Trophoblast cell (in vitro differentiated cells and primary cell): ENCODE results near the gene BCL2L1.
A peak's percentile ranks its signal among the peaks of the same experiment; 100 is the strongest.
"Not testable (repeated sequence)": the region's sequence is repeated elsewhere in the genome, so short reads cannot be mapped to it uniquely, and the experiment has no call there.

Source experiments
- DNase-seq, 2 donors: peaks; one replicate each; pipeline ENCODE4 v3.0.0-alpha.2; 2016
- H2AFZ ChIP-seq: 2 replicates; pipeline ENCODE4 v1.6.1; 2013; ENCODE audit warnings: low read length, moderate library complexity, mild to moderate bottlenecking; ENCODE audit not compliant: insufficient read depth, poor library complexity
- H2AK5ac ChIP-seq: 2 replicates; pipeline ENCODE4 v1.6.1; 2013; ENCODE audit warnings: mild to moderate bottlenecking, low read length
- H2BK120ac ChIP-seq: 2 replicates; pipeline ENCODE4 v1.6.1; 2013; ENCODE audit warnings: low read length, mild to moderate bottlenecking, moderate library complexity; ENCODE audit not compliant: insufficient read depth, poor library complexity
- H2BK12ac ChIP-seq: 2 replicates; pipeline ENCODE4 v1.6.1; 2013; ENCODE audit warnings: mild to moderate bottlenecking, low read length, moderate library complexity
- H2BK5ac ChIP-seq: 2 replicates; pipeline ENCODE4 v1.6.1; 2013; ENCODE audit warnings: low read length, low read depth, moderate library complexity, mild to moderate bottlenecking; ENCODE audit not compliant: poor library complexity
- H3K14ac ChIP-seq: 2 replicates; pipeline ENCODE4 v1.6.1; 2013; ENCODE audit warnings: mild to moderate bottlenecking, low read length
- H3K18ac ChIP-seq: 2 replicates; pipeline ENCODE4 v1.6.1; 2013; ENCODE audit warnings: mild to moderate bottlenecking, low read length
- H3K23ac ChIP-seq: 2 replicates; pipeline ENCODE4 v1.6.1; 2013; ENCODE audit warnings: low read length
- H3K27ac ChIP-seq: 2 replicates; pipeline ENCODE4 v1.5.1; 2013; ENCODE audit warnings: low read depth, mild to moderate bottlenecking, inconsistent platforms, low read length, moderate library complexity
- H3K27me3 ChIP-seq: 2 replicates; pipeline ENCODE4 v1.6.1; 2013; ENCODE audit warnings: inconsistent platforms, mild to moderate bottlenecking, low read length, moderate library complexity; ENCODE audit not compliant: insufficient read depth
- H3K36me3 ChIP-seq, 2 experiments: 1 replicate in 1 of 2; 2 replicates in 1 of 2; pipeline ENCODE4 v1.6.1; 2013; ENCODE audit warnings: low read length in 2 of 2, mild to moderate bottlenecking in 2 of 2, moderate library complexity in 1 of 2; ENCODE audit not compliant: insufficient read depth in 2 of 2, control insufficient read depth in 1 of 2
- H3K4ac ChIP-seq: 2 replicates; pipeline ENCODE4 v1.6.1; 2013; ENCODE audit warnings: low read depth, mild to moderate bottlenecking, low read length, moderate library complexity
- H3K4me1 ChIP-seq, 2 experiments: 1 replicate in 1 of 2; 2 replicates in 1 of 2; pipeline ENCODE4 v1.6.1; 2013; ENCODE audit warnings: low read length in 2 of 2, mild to moderate bottlenecking in 2 of 2, moderate library complexity in 1 of 2; ENCODE audit not compliant: insufficient read depth in 2 of 2, control insufficient read depth in 1 of 2
- H3K4me2 ChIP-seq: 2 replicates; pipeline ENCODE4 v1.6.1; 2013; ENCODE audit warnings: inconsistent platforms, mild to moderate bottlenecking, low read length, moderate library complexity
- H3K4me3 ChIP-seq: 2 replicates; pipeline ENCODE4 v1.5.1; 2013; ENCODE audit warnings: mild to moderate bottlenecking, low read depth, low read length, inconsistent platforms
- H3K79me1 ChIP-seq: one replicate; pipeline ENCODE4 v1.6.1; 2013; ENCODE audit warnings: low read length
- H3K79me2 ChIP-seq: 2 replicates; pipeline ENCODE4 v1.6.1; 2013; ENCODE audit warnings: low read length, mild to moderate bottlenecking; ENCODE audit not compliant: control insufficient read depth, insufficient read depth, poor library complexity
- H3K9ac ChIP-seq: 2 replicates; pipeline ENCODE4 v1.6.1; 2013; ENCODE audit warnings: mild to moderate bottlenecking, low read length
- H3K9me3 ChIP-seq: 2 replicates; pipeline ENCODE4 v1.6.1; 2013; ENCODE audit warnings: low read depth, mild to moderate bottlenecking, control low read depth, inconsistent platforms, low read length; ENCODE audit not compliant: insufficient read depth
- H4K12ac ChIP-seq: 2 replicates; pipeline ENCODE4 v1.6.1; 2013; ENCODE audit warnings: low read depth, mild to moderate bottlenecking, low read length, moderate library complexity
- H4K8ac ChIP-seq: 2 replicates; pipeline ENCODE4 v1.6.1; 2013; ENCODE audit warnings: low read depth, mild to moderate bottlenecking, low read length, moderate library complexity
- H4K91ac ChIP-seq: one replicate; pipeline ENCODE4 v1.6.1; 2013; ENCODE audit warnings: low read depth, mild to moderate bottlenecking, low read length, moderate library complexity
- WGBS: extraction: QIAGEN DNeasy Blood & Tissue Kit; methylation state at CpG from one replicate; pipeline ENCODE4 v1.1.7; 2013; ENCODE audit warnings: missing lambda C conversion rate; ENCODE audit not compliant: insufficient read length, insufficient coverage; ENCODE audit errors: extremely low coverage; 5-methylcytosine and 5-hydroxymethylcytosine counted together

Gene BCL2L1

DNA sequence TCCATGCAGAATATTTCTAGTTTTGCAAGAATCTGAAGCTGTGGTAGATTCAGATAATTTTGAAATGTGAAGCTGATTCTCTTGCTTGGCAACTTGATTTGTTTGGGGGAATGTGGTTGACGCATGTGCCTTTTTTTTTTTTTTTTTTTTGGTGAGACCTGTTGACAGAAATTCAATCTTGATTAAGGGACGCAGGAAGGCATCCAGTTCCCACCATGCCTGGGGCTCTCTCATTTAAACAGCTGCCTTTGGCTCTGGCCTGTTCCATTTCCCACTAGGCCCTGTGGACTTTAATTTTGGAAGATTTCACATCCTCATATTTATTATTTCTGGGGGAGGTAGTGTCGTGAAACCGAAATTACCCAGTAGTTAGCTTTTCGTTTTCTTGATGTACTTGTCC, 25.0 kb upstream of the BCL2L1 start:
- Histone ChIP-seq H3K79me2 (peaks cover 3% of the 10 kb centered on the region), H3K27ac (no peak overlapping the region), H2AK5ac (no peak overlapping the region), H3K14ac (no peak overlapping the region), H3K18ac (no peak overlapping the region), H3K4me1 (no peaks in the 10 kb centered on the region), H2BK12ac (no peak overlapping the region), H3K79me1 (no peaks in the 10 kb centered on the region), H3K23ac (no peak overlapping the region), H3K9me3 (no peaks in the 10 kb centered on the region), H3K36me3 (peaks cover 13 to 25% of the 10 kb centered on the region in 2 experiments), H4K12ac (no peak overlapping the region), H3K4me2 (no peak overlapping the region), H3K4ac (peak overlapping the region; percentile 9), H3K4me3 (no peak overlapping the region), H4K8ac (no peak overlapping the region), H4K91ac (no peak overlapping the region), H2BK5ac (no peak overlapping the region), H3K9ac (no peak overlapping the region), H2AFZ (no peak overlapping the region), H3K27me3 (no peaks in the 10 kb centered on the region), H2BK120ac (no peak overlapping the region)
- DNase-seq = no peak
- no CpG with 5 or more reads among the region's 5 CpGs for WGBS

GRCh38 chr20:31747028-31747427, 24.4 kb upstream of the BCL2L1 start:
- H3K9me3 ChIP-seq, H2BK12ac ChIP-seq, H3K4me2 ChIP-seq, H3K4me1 ChIP-seq, H3K9ac ChIP-seq, H4K12ac ChIP-seq, H3K23ac ChIP-seq, H3K14ac ChIP-seq, H3K79me1 ChIP-seq, H3K27ac ChIP-seq, H3K27me3 ChIP-seq, H2BK5ac ChIP-seq, H3K4ac ChIP-seq, H3K18ac ChIP-seq, H4K91ac ChIP-seq, H2AFZ ChIP-seq, H3K4me3 ChIP-seq, H2BK120ac ChIP-seq, H3K79me2 ChIP-seq, H4K8ac ChIP-seq, H2AK5ac ChIP-seq, DNase-seq: not testable (repeated sequence)
- no CpG with 5 or more reads among the region's 14 CpGs for WGBS
- peaks cover 13 to 25% of the 10 kb centered on the region in 2 experiments for H3K36me3 ChIP-seq

DNA sequence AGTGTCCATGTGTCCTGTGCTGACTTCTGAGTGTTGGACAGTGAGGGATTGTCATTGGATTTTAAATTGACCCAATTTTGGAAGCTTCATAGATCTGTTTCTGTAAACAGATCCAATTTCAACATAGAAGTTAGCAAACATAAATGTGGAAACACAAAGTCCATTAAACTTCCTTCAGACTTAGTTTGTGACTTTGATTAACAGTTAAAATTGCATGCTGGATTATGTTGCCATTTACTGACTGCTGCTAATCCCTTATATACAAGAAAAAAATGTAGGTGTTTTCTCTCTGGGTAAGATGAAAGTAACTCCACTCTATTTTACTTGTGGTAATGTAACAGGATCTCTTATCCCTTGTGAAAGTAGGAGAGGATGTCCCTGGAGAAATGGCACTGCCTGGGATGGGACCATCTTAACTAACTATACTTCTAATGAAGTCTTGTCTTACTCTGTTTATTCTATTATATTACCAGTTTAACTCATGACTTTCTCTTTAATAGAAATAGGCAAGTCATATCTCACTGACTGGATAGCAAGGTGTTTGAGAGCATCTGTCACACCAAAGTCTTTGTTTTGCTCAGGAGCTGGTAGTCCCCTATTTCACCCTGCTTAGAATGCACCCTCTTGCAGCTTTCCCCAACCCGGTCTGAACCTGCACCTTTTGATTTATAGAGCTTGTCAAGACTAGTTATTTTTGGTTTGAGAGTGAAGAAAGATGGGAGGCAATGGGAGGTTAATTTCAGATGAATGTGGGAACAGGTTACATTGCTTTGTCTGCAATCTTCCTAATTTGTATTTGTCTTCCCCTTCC, 23.6 kb upstream of the BCL2L1 start:
- Histone ChIP-seq H3K27ac (no peak overlapping the region), H3K18ac (no peak overlapping the region), H3K9me3 (no peaks in the 10 kb centered on the region), H2BK5ac (no peak overlapping the region), H2BK120ac (no peak overlapping the region), H3K14ac (no peak overlapping the region), H3K4me2 (no peak overlapping the region), H3K36me3 (peaks cover 13 to 25% of the 10 kb centered on the region in 2 experiments), H3K79me2 (peaks cover 5% of the 10 kb centered on the region), H3K4ac (peak overlapping the region; percentile 80), H4K12ac (no peak overlapping the region), H2AK5ac (no peak overlapping the region), H3K4me1 (peaks cover 0 to 2% of the 10 kb centered on the region in 2 experiments), H3K4me3 (no peak overlapping the region), H2BK12ac (no peak overlapping the region), H4K8ac (no peak overlapping the region), H2AFZ (no peak overlapping the region), H4K91ac (no peak overlapping the region), H3K9ac (no peak overlapping the region), H3K27me3 (no peaks in the 10 kb centered on the region), H3K23ac (no peak overlapping the region), H3K79me1 (no peaks in the 10 kb centered on the region)
- no peak for DNase-seq
- WGBS = no CpG with 5 or more reads among the region's 1 CpG

DNA sequence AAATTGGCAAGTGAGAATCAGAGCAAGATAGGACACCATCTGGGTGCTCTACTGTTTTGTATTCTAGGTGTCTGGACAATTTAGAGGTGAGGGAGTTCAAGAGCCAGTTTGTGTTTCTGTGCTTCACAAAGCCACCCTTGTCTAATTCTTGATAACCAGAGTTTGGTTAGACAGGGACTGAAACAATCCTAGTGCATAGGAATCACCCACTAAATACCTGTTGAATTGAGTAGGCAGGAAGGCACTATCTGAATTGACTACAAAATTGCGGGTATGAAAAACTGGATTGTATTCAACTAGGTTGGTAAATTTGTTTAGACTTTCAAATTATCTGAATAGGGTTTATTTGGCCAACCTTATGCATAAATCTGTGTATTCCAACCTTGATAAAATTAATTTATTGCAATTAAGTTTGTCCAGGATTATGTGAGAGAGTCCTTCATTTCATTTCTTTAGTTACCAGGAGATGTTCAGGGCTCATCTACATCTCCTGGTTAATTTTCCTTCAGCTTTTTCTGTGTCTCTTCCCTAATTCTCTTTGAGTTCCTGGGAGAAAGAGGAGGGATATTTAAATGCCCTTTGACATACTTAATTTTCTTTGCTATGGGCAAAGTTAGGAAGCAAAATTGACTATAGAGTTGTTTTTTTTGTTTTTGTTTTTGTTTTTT, 18.1 kb upstream of the BCL2L1 start:
- H2BK5ac ChIP-seq = no peak overlapping the region
- H3K9me3 ChIP-seq = no peaks in the 10 kb centered on the region
- no peak overlapping the region for H3K14ac ChIP-seq
- H3K4ac ChIP-seq = peak overlapping the region; percentile 93
- no peak overlapping the region for H4K12ac ChIP-seq
- no peak overlapping the region for H2AK5ac ChIP-seq
- H3K4me3 ChIP-seq = no peak overlapping the region
- H3K23ac ChIP-seq = no peak overlapping the region
- H2AFZ ChIP-seq = no peak overlapping the region
- no peak overlapping the region for H2BK12ac ChIP-seq
- H3K9ac ChIP-seq = no peak overlapping the region
- peak overlapping the region; percentile 86 for H3K4me2 ChIP-seq
- WGBS = no CpG with 5 or more reads among the region's 1 CpG
- H3K79me2 ChIP-seq = peaks cover 19% of the 10 kb centered on the region
- no peak overlapping the region for H2BK120ac ChIP-seq
- peaks cover 2 to 4% of the 10 kb centered on the region in 2 experiments for H3K4me1 ChIP-seq
- no peak overlapping the region for H3K18ac ChIP-seq
- H4K8ac ChIP-seq = no peak overlapping the region
- no peak for DNase-seq
- no peak overlapping the region for H3K27ac ChIP-seq
- H3K27me3 ChIP-seq = no peaks in the 10 kb centered on the region
- peaks cover 12 to 22% of the 10 kb centered on the region in 2 experiments for H3K36me3 ChIP-seq
- no peak overlapping the region for H4K91ac ChIP-seq
- H3K79me1 ChIP-seq = peaks cover 10% of the 10 kb centered on the region
